GM23338 (cell line): Measurements from ENCODE around the gene CIPC. TPM values are rescaled to one million over a fixed set of nuclear protein-coding genes. Genes with fewer than 3 reads are reported as not detected.

ENCODE experiments used
- ATAC-seq: fragments of 200-7000 bp; cut with Tn5 transposase; 3 replicates; pipeline ENCODE4 v1.9.1; 2020
- DNase-seq: peaks from one replicate; pipeline ENCODE4 v3.0.0-alpha.2; 2015; ENCODE audit warnings: low spot score
- H2AFZ ChIP-seq: fragments of 200-600 bp; sonication (generic); 2 replicates; pipeline ENCODE4 v1.8.0; 2016; ENCODE audit warnings: antibody characterized with exemption, mild to moderate bottlenecking, moderate library complexity
- H3F3A ChIP-seq: fragments of 200-600 bp; sonication (generic); replicated peaks from 2 replicates; pipeline ENCODE4 v1.8.0; 2017; ENCODE audit warnings: antibody characterized with exemption, mixed run types, low read depth
- H3K27ac ChIP-seq: fragments of 200-600 bp; sonication (generic); 2 replicates; pipeline ENCODE4 v1.6.1; 2016; ENCODE audit warnings: low read depth
- H3K27me3 ChIP-seq: fragments of 200-600 bp; sonication (generic); 2 replicates; pipeline ENCODE4 v1.8.0; 2016; ENCODE audit warnings: mild to moderate bottlenecking, mixed run types, moderate library complexity; ENCODE audit not compliant: insufficient read depth
- H3K36me3 ChIP-seq: fragments of 200-600 bp; sonication (generic); 2 replicates; pipeline ENCODE4 v1.8.0; 2016; ENCODE audit warnings: mild to moderate bottlenecking; ENCODE audit not compliant: insufficient read depth
- H3K4me1 ChIP-seq: fragments of 200-600 bp; sonication (generic); 2 replicates; pipeline ENCODE4 v1.8.0; 2016; ENCODE audit warnings: mild to moderate bottlenecking, moderate library complexity; ENCODE audit not compliant: insufficient read depth
- H3K4me2 ChIP-seq: fragments of 200-600 bp; sonication (generic); 2 replicates; pipeline ENCODE4 v1.7.1; 2017; ENCODE audit warnings: mixed run types
- H3K4me3 ChIP-seq: fragments of 200-600 bp; sonication (generic); 2 replicates; pipeline ENCODE4 v1.6.1; 2016; ENCODE audit warnings: mixed run types
- H3K79me2 ChIP-seq: fragments of 200-600 bp; sonication (generic); replicated peaks from 2 replicates; pipeline ENCODE4 v1.8.0; 2017; ENCODE audit warnings: mild to moderate bottlenecking; ENCODE audit not compliant: insufficient read depth
- H3K9me2 ChIP-seq: fragments of 200-600 bp; sonication (generic); 2 replicates; pipeline ENCODE4 v1.8.0; 2017; ENCODE audit not compliant: insufficient read depth
- H4K20me1 ChIP-seq: fragments of 200-600 bp; sonication (generic); replicated peaks from 2 replicates; pipeline ENCODE4 v1.8.0; 2017; ENCODE audit warnings: mild to moderate bottlenecking; ENCODE audit not compliant: insufficient read depth
- H3K27ac Mint-ChIP-seq: 2 replicates; pipeline ENCODE4 v1.8.0; 2020; ENCODE audit warnings: inconsistent platforms, mild to moderate bottlenecking, moderate library complexity, mixed read lengths
- H3K27me3 Mint-ChIP-seq: 3 replicates; pipeline ENCODE4 v1.8.0; 2022; ENCODE audit warnings: low read depth, mild to moderate bottlenecking, moderate library complexity, mixed read lengths, inconsistent platforms; ENCODE audit not compliant: insufficient read depth, poor library complexity
- H3K36me3 Mint-ChIP-seq: 3 replicates; pipeline ENCODE4 v1.8.0; 2021; ENCODE audit warnings: low read depth, mild to moderate bottlenecking, inconsistent platforms, moderate library complexity, mixed read lengths
- H3K4me1 Mint-ChIP-seq: 3 replicates; pipeline ENCODE4 v1.8.0; 2020; ENCODE audit warnings: mild to moderate bottlenecking, inconsistent platforms, mixed read lengths
- H3K4me3 Mint-ChIP-seq: 3 replicates; pipeline ENCODE4 v1.8.0; 2021; ENCODE audit warnings: moderate library complexity, mild to moderate bottlenecking, inconsistent platforms, mixed read lengths
- H3K9me3 Mint-ChIP-seq: 3 replicates; pipeline ENCODE4 v1.8.0; 2020; ENCODE audit warnings: moderate library complexity, mild to moderate bottlenecking, inconsistent platforms, mixed read lengths
- EZH2phosphoT487 ChIP-seq: fragments of 200-600 bp; sonication (generic); IDR thresholded peaks from one replicate; pipeline ENCODE4 v1.8.1; 2018; ENCODE audit warnings: antibody characterized with exemption; ENCODE audit not compliant: unreplicated experiment
- JUNB ChIP-seq: IDR thresholded peaks from one replicate; pipeline ENCODE4 v1.6.1; 2016; ENCODE audit warnings: antibody characterized with exemption; ENCODE audit not compliant: unreplicated experiment
- NANOG ChIP-seq: IDR thresholded peaks from 2 replicates; pipeline ENCODE4 v1.6.1; 2016; ENCODE audit warnings: antibody characterized with exemption, borderline replicate concordance
- POLR2AphosphoS5 ChIP-seq: IDR thresholded peaks from 2 replicates; pipeline ENCODE4 v1.6.1; 2016; ENCODE audit warnings: antibody characterized with exemption, low read depth
- STAT1 ChIP-seq: IDR thresholded peaks from one replicate; pipeline ENCODE4 v1.6.1; 2016; ENCODE audit warnings: antibody characterized with exemption; ENCODE audit not compliant: unreplicated experiment
- ZNF331 ChIP-seq: fragments of 250-450 bp; sonication (Bioruptor Pico); IDR thresholded peaks from 2 replicates; pipeline ENCODE4 v1.5.0; 2020; ENCODE audit warnings: low read depth, mild to moderate bottlenecking, moderate library complexity
- polyA plus RNA-seq: library from polyadenylated mRNA; unstranded; fragments of >200 nt; fragmentation: Nextera tagmentation; extraction: Ambion mirVana; gene quantifications from 2 replicates; pipeline ENCODE4 v1.2.1, GENCODE V29; 2016
- total RNA-seq: library from RNA; depleted of rRNA; stranded (reverse); fragments of >200 nt; shearing (Covaris generic); gene quantifications from 2 replicates; pipeline ENCODE4 v1.2.3, GENCODE V29; 2014
- TF ChIP-seq, protein P1 (sequence below): IDR thresholded peaks from 2 replicates; pipeline ENCODE4 v1.6.1; 2016; ENCODE audit warnings: antibody characterized with exemption
- TF ChIP-seq, protein P2 (sequence below), 2 experiments: fragments of 200-600 bp in 1 of 2; sonication (generic) in 1 of 2; conservative IDR thresholded peaks; 2 replicates each; pipeline versions ENCODE4 v1.5.1 to v1.6.1; 2016 to 2017; ENCODE audit warnings: antibody characterized with exemption in 2 of 2, low read depth in 2 of 2, mild to moderate bottlenecking in 2 of 2, moderate library complexity in 1 of 2
- TF ChIP-seq, protein P3 (sequence below): fragments of 250-450 bp; sonication (Bioruptor Pico); IDR thresholded peaks from 2 replicates; pipeline ENCODE4 v1.5.0; 2020; ENCODE audit warnings: mild to moderate bottlenecking, moderate library complexity

Gene CIPC
- total and polyA plus RNA-seq, 2 experiments from 2014 or later, result 8.1 to 36.9 TPM

DNA sequence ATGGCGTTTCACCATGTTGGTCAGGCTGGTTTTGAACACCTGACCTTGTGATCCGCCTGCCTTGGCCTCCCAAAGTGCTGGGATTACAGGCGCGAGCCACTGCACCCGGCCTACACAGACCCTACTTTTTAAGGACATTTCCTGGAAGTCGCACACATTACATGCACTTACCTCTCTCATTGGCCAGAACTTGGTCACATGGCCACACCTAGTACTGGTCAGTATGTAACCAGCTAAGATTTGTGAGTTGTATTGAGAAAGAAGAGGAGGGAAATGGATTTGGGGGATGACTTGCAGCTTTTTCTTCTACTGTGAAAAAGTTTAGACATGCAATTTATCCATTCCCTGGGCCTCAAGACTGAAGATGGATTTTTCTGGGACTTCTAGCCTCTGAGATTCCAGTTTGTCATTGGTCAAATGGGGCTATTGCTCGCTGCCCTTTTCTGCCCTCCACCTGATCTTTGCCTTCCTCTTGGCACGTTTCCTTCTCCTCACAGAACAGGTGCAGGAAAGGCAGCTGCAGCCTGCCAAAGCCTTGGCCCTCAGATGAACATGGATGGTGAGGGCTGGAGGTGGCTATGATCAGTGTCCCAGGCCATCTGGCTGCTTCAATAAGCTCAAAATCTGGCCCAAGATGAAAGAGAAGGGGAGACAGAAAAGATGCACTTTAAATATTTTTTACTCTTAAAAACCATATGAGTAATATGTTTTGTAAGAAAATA is 50.6 kb downstream of the CIPC start:
- Histone ChIP-seq H2AFZ (no peak overlapping the region), H3K79me2 (peaks cover 15% of the 10 kb centered on the region; the same call in 1 of the 2 replicates), H4K20me1 (no peaks in the 10 kb centered on the region), H3K4me3 (no peak overlapping the region), H3K4me2 (no peak overlapping the region), H3K4me1 (peaks cover 37% of the 10 kb centered on the region), H3F3A (peaks cover 4% of the 10 kb centered on the region; the same call in 1 of the 2 replicates), H3K27ac (peak overlapping the region; percentile 56; the same call in 1 of the 2 replicates), H3K9me2 (no peaks in the 10 kb centered on the region), H3K27me3 (no peaks in the 10 kb centered on the region), H3K36me3 (no peaks in the 10 kb centered on the region)
- TF ChIP-seq STAT1 (no peak), POLR2AphosphoS5 (no peak), EZH2phosphoT487 (no peak), ZNF331 (CRISPR knock-in tag) (no peak), NANOG (no peak), JUNB (no peak)
- TF ChIP-seq, protein P1, sequence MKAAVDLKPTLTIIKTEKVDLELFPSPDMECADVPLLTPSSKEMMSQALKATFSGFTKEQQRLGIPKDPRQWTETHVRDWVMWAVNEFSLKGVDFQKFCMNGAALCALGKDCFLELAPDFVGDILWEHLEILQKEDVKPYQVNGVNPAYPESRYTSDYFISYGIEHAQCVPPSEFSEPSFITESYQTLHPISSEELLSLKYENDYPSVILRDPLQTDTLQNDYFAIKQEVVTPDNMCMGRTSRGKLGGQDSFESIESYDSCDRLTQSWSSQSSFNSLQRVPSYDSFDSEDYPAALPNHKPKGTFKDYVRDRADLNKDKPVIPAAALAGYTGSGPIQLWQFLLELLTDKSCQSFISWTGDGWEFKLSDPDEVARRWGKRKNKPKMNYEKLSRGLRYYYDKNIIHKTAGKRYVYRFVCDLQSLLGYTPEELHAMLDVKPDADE, result no peak
- TF ChIP-seq, protein P2, sequence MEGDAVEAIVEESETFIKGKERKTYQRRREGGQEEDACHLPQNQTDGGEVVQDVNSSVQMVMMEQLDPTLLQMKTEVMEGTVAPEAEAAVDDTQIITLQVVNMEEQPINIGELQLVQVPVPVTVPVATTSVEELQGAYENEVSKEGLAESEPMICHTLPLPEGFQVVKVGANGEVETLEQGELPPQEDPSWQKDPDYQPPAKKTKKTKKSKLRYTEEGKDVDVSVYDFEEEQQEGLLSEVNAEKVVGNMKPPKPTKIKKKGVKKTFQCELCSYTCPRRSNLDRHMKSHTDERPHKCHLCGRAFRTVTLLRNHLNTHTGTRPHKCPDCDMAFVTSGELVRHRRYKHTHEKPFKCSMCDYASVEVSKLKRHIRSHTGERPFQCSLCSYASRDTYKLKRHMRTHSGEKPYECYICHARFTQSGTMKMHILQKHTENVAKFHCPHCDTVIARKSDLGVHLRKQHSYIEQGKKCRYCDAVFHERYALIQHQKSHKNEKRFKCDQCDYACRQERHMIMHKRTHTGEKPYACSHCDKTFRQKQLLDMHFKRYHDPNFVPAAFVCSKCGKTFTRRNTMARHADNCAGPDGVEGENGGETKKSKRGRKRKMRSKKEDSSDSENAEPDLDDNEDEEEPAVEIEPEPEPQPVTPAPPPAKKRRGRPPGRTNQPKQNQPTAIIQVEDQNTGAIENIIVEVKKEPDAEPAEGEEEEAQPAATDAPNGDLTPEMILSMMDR (conservative IDR thresholded peaks at IDR 0.05; ENCODE audit: low read depth in 2 of 2), result no peak
- TF ChIP-seq, protein P3, sequence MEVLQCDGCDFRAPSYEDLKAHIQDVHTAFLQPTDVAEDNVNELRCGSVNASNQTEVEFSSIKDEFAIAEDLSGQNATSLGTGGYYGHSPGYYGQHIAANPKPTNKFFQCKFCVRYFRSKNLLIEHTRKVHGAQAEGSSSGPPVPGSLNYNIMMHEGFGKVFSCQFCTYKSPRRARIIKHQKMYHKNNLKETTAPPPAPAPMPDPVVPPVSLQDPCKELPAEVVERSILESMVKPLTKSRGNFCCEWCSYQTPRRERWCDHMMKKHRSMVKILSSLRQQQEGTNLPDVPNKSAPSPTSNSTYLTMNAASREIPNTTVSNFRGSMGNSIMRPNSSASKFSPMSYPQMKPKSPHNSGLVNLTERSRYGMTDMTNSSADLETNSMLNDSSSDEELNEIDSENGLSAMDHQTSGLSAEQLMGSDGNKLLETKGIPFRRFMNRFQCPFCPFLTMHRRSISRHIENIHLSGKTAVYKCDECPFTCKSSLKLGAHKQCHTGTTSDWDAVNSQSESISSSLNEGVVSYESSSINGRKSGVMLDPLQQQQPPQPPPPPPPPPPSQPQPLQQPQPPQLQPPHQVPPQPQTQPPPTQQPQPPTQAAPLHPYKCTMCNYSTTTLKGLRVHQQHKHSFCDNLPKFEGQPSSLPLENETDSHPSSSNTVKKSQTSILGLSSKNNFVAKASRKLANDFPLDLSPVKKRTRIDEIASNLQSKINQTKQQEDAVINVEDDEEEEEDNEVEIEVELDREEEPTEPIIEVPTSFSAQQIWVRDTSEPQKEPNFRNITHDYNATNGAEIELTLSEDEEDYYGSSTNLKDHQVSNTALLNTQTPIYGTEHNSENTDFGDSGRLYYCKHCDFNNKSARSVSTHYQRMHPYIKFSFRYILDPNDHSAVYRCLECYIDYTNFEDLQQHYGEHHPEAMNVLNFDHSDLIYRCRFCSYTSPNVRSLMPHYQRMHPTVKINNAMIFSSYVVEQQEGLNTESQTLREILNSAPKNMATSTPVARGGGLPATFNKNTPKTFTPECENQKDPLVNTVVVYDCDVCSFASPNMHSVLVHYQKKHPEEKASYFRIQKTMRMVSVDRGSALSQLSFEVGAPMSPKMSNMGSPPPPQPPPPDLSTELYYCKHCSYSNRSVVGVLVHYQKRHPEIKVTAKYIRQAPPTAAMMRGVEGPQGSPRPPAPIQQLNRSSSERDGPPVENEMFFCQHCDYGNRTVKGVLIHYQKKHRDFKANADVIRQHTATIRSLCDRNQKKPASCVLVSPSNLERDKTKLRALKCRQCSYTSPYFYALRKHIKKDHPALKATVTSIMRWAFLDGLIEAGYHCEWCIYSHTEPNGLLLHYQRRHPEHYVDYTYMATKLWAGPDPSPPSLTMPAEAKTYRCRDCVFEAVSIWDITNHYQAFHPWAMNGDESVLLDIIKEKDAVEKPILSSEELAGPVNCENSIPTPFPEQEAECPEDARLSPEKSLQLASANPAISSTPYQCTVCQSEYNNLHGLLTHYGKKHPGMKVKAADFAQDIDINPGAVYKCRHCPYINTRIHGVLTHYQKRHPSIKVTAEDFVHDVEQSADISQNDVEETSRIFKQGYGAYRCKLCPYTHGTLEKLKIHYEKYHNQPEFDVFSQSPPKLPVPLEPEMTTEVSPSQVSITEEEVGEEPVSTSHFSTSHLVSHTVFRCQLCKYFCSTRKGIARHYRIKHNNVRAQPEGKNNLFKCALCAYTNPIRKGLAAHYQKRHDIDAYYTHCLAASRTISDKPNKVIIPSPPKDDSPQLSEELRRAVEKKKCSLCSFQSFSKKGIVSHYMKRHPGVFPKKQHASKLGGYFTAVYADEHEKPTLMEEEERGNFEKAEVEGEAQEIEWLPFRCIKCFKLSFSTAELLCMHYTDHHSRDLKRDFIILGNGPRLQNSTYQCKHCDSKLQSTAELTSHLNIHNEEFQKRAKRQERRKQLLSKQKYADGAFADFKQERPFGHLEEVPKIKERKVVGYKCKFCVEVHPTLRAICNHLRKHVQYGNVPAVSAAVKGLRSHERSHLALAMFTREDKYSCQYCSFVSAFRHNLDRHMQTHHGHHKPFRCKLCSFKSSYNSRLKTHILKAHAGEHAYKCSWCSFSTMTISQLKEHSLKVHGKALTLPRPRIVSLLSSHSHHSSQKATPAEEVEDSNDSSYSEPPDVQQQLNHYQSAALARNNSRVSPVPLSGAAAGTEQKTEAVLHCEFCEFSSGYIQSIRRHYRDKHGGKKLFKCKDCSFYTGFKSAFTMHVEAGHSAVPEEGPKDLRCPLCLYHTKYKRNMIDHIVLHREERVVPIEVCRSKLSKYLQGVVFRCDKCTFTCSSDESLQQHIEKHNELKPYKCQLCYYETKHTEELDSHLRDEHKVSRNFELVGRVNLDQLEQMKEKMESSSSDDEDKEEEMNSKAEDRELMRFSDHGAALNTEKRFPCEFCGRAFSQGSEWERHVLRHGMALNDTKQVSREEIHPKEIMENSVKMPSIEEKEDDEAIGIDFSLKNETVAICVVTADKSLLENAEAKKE (CRISPR knock-in tag), result no peak
- no peaks in the 10 kb centered on the region for H3K36me3 Mint-ChIP-seq
- H3K27ac Mint-ChIP-seq, result peak overlapping the region; percentile 78
- DNase-seq (peak; percentile 58), ATAC-seq (peak; percentile 25; the same call in 2 of the 3 replicates)
- H3K4me1 Mint-ChIP-seq, result peaks cover 55% of the 10 kb centered on the region
- peaks cover 3% of the 10 kb centered on the region for H3K27me3 Mint-ChIP-seq
- H3K4me3 Mint-ChIP-seq, result no peak overlapping the region
- H3K9me3 Mint-ChIP-seq, result no peaks in the 10 kb centered on the region
